Spleen (tissue), 7 donors: ENCODE measurements around the gene ZC3H13.

Experiments
- CTCF ChIP-seq, 11 experiments: fragments of 200-600 bp in 7 of 11; fragments of 450-650 bp in 4 of 11; sonication (generic) in 4 of 11; IDR thresholded peaks in 8 of 11; conservative IDR thresholded peaks in 3 of 11; 1 replicate in 7 of 11; 2 replicates in 4 of 11; pipeline versions ENCODE4 v1.4.0 to v1.8.0; 2016 to 2021; ENCODE audit warnings: antibody characterized with exemption in 11 of 11, inconsistent platforms in 4 of 11, mild to moderate bottlenecking in 1 of 11
- POLR2A ChIP-seq, 3 donors: fragments of 450-650 bp; IDR thresholded peaks; one replicate each; pipeline ENCODE4 v1.5.1; 2017; ENCODE audit warnings: antibody characterized with exemption in 3 of 3, mild to moderate bottlenecking in 1 of 3
- POLR2AphosphoS5 ChIP-seq, 3 donors: sonication (generic); formaldehyde crosslinking; IDR thresholded peaks; one replicate each; pipeline ENCODE4 v1.5.1; 2017; ENCODE audit warnings: antibody characterized with exemption in 3 of 3
- donor health status: DM: no; HTN: no; CAD: no; lungs with moderate emphysema.
- donor health status: DM: no; HTN: no; CAD: no.
- donor health status: DM: no; HTN: no; CAD: no.

DNA sequence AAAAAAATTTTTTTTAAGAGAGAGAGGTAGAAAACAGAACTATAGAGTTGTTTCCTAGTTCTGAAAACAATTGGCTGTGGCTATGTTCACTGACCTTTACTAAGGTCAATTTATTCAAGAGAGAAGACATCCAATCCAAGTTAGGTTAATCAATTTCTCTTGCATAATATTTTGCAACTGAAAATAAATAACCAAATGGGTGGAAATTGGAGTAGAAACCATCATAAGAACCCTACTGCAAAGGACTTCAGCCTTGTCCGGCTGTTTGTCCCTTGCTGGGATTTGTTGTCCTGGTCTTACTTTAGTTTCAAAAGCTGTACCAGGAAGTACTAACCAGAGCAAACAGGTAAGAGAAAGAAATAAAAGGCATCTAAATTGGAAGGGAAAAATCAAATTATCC is 23.3 kb upstream of the ZC3H13 start:
- no peak for TF ChIP-seq CTCF (IDR thresholded peaks at IDR 0.05 in 8 of 11, conservative IDR thresholded peaks at IDR 0.05 in 3 of 11)
- TF ChIP-seq POLR2A (IDR thresholded peaks at IDR 0.05): no peak
- TF ChIP-seq POLR2AphosphoS5 (IDR thresholded peaks at IDR 0.05): no peak
